Measurements from ENCODE around the gene TOM1L2.
"Not testable (repeated sequence)": the region's sequence is repeated elsewhere in the genome, so short reads cannot be mapped to it uniquely, and the experiment has no call there.

The TOM1L2 gene

GRCh38 chr17:17972126-17972951 is at the start of gene TOM1L2, which contains the start of gene DRC3:
Gene TOM1L2, minus strand, starts transcription at chr17:17972400. Its CDS starts 87 bp downstream, at chr17:17972313.
Gene DRC3, plus strand, starts transcription at chr17:17972862. Its CDS starts 4,737 bp downstream, at chr17:17977599.
- peak; percentile 100 for DNase-seq

- no peak for DNase-seq
Measured at GRCh38 chr17:18021372-18021771, 49.2 kb upstream of the TOM1L2 start.

DNA sequence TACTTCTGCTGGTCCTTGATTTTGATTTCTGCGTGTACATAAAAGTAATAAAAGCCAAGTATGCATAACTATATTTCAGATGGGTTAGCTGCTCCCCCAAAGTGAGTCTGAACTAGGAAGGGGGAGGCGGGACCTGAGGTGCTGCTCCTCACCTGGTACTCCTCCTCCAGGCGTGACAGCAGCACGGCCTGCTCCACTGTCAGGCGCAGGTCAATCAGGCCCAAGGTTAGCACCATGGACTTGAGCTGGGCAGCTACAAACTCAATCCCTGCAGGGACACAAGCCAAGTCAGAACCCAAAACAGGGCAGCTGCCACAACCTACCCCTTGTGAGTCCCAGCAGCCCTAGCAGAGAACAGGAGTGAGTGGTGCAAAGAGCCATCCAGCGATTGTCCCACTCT is 48.8 kb upstream of the TOM1L2 start:
- DNase-seq: no peak

DNA sequence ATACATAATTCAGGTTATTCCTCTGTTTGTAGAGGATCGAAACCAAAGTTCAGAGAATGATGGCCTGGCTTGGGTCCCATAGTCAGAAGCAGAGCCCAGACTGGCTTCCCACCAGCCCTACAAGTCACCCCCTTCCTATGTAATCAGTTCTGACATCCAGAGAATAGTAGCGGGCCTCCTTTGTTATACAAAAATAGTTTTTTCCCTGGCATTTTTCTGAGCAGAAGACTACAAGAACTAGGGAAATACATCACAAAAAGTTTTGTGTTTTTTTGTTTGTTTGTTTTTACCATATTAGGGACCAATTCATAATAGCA is 47.6 kb upstream of the TOM1L2 start:
- DNase-seq: no peak

- DNase-seq: no peak
Measured at GRCh38 chr17:18018411-18018921, 46.3 kb upstream of the TOM1L2 start.

DNA sequence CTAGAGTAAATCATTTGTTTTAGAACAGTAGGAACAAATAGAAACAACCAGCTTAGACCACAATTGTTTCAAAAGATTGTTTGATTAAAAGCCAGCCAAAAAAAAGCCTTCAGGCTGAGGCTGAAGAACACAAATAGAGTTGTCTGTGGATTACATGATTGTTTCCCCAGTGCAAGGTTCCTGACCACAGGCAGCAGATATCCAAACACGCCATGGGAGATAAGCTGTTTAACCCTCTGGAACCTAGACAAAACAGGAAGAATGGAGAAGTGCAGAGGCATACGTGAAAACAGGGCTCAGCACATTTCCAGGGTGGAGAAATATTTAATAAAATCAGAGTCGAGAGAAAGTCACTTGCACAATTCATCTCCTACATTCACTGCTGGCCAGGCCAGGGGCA is 45.8 kb upstream of the TOM1L2 start:
- no peak for DNase-seq

DNA sequence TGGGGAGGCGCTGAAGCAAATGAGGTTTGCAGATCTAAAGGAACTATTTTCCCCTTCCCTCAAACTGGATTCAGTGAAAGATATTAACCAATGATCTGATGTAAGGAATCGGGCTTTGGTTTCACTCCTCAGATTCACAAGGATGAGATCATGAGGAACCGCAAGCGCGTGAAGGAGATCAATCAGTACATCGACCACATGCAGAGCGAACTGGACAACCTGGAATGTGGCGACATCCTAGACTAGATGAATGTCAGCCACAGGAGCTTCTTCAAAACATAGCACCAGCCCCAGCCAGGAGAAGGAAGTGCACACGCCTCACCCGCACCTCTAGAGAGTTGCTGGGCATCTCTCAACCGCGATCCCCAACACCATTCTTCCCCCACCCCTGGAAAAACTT is 44.2 kb upstream of the TOM1L2 start:
- DNase-seq: no peak

DNA sequence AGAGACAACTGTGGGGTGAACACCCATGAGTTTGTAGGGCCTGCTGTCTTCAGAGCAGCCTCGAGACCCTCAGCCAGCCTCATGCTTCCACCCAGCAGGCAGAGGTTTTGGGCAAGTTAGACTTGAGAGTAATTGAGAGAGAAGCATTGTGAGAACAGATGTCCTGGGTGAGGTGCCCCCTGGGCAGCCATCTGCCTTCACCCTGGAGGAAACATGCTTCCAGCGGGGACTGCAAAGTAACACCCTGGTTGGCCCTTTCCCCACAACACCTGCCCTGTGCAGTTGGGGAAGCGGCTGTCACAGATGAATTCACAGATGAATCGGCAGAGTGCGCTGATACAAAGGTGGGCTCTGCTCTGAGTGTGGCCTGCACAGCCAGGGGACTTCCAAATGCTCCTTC is 43.4 kb upstream of the TOM1L2 start:
- DNase-seq: no peak

GRCh38 chr17:18014006-18014405 is 41.8 kb upstream of the TOM1L2 start:
- DNase-seq: no peak

- DNase-seq: no peak
Measured at GRCh38 chr17:18011286-18011685, 39.1 kb upstream of the TOM1L2 start.

DNA sequence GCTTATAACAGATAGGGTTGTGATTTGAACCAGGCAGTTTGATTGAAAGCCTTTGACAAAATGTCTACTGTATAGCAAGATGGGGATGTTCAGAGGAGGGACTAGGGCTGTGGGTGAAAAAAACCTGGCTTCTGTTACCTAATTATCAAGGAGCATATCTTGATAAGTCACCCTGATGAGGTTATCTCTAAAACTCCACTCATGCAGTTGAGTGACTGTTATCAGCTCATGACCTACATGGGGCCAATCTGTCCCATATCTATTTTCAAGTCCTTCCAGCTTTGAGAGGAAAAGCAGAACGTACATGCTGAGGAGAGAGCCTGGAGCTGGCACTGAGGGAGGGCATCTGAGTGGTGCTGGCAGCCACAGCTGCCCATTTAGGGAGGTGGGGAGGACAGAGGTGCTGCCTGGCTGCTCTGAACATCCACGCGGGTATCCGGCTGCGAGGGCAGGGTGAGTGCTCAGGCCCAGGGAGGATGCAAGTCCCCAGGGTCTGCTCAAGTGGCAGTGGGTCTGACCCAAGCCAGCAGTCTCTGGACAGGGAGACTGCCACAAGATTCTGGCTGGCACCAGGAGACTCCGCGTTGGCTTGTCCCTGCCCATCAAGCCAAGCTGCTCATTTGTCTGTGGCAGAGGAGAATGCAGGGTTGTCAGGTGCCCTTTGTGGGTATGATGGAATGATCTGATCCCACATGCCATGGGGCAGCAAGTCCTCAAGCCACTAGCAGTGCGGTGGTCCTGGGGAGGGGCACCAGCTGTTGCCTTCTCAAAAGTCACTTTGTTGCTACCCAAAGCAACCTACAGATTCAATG is 37.6 kb upstream of the TOM1L2 start:
- DNase-seq: no peak

DNA sequence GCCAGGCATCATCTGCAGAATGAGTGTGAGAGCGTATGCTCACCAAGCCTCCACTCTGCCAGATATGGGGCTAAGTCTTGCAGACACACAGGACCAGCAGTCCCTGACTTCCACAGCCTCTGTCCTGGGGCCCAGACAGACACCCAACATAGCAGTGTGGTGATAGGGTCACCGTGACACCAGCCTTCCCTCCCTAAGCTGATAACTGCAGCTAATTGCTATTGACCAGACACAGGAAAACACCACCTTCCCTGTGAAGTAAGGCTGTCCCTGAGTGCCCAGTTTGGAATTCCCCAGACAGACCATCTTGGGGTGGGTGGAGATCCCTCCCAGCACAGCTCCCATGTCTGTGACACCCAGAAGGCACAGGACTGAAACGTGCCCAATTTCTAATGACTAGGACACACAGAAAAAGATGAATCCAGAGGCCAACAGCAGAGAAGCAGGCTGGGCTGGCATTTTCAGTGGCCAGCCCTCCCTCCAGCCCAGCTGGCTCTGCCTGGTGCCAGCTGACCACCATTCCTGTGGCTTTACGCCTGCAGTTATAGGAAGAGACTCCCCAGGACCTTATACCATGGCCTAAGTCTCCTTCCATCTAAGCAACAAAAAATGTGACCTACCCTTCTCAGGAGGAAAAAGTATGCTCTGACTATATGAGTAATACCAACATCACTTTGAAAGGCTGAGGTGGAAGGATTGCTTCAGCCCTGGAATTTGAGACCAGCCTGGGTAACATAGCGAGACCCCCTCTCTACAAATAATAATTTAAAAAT is 36.5 kb upstream of the TOM1L2 start:
- no peak for DNase-seq

GRCh38 chr17:18006495-18007239 is 34.5 kb upstream of the TOM1L2 start:
- DNase-seq: no peak

- DNase-seq: no peak
Measured at GRCh38 chr17:18005496-18005895, 33.3 kb upstream of the TOM1L2 start.

DNA sequence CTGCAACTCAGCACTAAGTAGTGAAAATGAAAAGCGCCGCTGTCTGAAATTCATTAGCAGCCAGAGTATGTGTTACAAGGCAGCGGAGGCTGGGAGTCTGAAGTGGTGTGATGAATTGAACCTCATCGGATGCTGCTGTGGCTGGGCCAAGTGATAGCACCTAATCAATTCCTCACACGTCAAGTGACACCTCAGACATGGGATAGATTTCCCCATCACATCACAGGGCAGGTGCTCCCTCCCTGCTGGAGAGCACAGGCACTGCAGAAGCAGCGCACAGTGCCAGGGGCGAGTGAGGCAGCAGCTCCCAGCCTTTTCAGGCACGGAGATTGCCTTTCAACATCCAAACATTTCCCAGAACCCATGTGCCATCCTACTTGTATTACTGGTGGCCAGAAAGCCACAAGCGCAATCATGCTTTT is 32.7 kb upstream of the TOM1L2 start:
- DNase-seq: no peak

DNA sequence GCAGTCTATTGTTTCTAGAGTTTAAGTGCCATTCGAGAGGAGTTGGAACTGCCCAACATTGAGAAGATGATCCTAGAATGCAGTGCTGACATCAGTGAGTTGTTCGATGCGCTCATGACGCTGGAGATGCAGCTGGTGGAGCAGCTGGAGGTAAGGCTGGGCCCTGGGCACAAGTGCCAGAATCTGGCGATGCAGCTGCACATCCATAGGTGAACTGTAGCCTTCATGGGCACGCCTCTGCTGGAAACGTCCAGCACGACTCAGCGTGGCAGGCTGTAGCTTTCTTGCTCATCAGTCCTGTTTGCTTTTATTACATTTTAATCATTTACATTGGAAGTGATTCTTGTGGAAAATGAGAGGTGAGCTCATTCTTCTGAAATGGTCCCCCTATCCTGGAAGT is 32.1 kb upstream of the TOM1L2 start:
- no peak for DNase-seq

DNA sequence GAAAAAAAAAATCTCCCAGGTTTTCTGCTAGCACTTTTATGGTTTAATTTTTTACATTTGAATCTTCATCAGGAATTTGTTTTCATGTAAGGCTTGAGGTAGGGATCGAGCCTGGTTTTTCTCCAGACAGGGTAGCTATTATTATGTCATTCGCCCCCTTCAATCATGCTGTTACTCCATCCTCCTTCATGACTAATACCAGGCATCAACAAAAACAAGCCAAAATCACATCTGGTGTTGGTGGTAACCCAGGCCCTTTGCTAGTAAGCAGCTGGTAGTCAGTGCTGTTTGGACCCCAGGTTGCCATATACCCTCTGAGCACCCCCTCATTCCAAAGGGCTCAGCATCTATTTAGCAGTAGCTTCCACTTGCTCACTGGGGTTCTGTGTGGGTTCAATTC is 30.0 kb upstream of the TOM1L2 start:
- DNase-seq: no peak

- no peak for DNase-seq
Measured at GRCh38 chr17:18000030-18000408, 27.8 kb upstream of the TOM1L2 start.

- DNase-seq: no peak
Measured at GRCh38 chr17:17999364-18000029, 27.3 kb upstream of the TOM1L2 start.

DNA sequence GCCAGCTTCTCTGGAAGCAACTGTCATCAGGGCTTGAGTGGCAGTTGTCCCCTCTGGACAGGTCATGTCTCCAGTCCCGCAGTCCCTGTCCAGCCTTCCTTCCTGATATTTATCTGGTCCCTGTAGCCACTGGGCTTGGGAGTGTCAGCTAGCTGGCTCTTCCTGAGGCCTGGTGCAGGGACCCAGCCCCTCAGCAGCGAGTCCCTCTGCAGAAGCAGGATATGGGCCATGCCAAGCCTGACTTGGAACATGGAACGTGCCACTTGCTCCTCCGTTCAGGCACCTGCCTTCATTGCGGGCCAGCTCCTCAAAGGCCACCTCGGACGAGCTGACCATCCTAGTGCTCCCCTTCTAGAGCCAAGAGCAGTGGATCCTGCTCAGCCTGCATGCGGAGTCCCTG is 26.7 kb upstream of the TOM1L2 start:
- DNase-seq: no peak

DNA sequence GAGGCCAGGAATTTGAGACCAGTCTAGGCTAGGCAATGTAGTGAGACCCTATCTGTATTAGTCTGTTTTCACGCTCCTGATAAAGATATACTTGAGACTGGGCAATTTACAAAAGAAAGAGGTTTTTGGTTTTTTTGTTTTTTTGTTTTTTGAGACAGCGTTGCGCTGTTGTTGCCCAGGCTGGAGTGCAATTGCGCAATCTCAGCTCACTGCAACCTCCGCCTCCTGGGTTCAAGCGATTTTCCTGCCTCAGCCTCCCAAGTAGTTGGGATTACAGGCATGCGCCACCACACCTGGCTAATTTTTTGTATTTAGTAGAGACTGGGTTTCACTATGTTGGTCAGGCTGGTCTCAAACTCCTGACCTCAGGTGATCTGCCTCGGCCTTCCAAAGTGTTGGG is 23.7 kb upstream of the TOM1L2 start:
- DNase-seq: not testable (repeated sequence)

All from CD4-positive, alpha-beta T cell treated with Interleukin-4 for 1 hour (primary cell).